ENCODE data around the gene NUCB2.
"Not testable (repeated sequence)": the region's sequence is repeated elsewhere in the genome, so short reads cannot be mapped to it uniquely, and the experiment has no call there.

Gene NUCB2

GRCh38 chr11:17276236-17277023, at the start of gene NUCB2:
TSS of gene NUCB2 (plus strand) at chr11:17276739. CDS start at chr11:17295324, 18,585 bp downstream.
- in situ Hi-C loops (cut with MboI; ENCODE audit: low sequenced_read_pairs), result no loop called here

- in situ Hi-C loops (cut with MboI; ENCODE audit: low sequenced_read_pairs), result not testable (repeated sequence)
Observed at GRCh38 chr11:17228186-17228925, 48.2 kb upstream of the NUCB2 start.

DNA sequence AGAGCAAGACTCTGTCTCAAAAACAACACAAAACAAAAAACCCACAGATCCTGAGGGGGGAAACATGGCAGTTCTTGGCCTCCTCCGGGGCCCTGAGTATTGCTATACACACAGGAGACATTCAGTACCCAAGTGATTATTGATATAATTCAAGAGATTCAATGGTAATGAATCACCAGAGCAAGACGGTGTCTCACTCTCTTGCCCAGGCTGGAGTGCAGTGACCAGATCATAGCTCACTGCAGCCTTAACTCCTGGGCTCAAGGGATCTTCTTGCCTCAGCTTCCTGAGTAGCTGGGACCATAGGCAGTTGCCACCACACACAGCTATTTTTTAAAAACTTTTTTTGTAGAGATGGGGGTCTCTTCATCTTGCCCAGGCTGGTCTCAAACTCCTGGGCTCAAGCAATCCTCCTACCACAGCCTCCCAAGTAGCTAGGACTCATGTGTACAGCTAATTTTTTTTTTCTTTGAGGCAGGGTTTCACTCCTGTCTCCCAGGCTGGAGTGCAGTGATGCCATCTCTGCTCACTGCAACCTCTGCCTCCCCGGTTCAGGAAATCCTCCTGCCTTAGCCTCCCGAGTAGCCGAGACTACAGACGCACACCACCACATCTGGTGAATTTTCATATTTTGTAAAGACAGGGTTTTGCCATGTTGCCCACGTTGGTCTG, 46.9 kb upstream of the NUCB2 start:
- in situ Hi-C loops (cut with MboI; ENCODE audit: low sequenced_read_pairs), result no loop called here

DNA sequence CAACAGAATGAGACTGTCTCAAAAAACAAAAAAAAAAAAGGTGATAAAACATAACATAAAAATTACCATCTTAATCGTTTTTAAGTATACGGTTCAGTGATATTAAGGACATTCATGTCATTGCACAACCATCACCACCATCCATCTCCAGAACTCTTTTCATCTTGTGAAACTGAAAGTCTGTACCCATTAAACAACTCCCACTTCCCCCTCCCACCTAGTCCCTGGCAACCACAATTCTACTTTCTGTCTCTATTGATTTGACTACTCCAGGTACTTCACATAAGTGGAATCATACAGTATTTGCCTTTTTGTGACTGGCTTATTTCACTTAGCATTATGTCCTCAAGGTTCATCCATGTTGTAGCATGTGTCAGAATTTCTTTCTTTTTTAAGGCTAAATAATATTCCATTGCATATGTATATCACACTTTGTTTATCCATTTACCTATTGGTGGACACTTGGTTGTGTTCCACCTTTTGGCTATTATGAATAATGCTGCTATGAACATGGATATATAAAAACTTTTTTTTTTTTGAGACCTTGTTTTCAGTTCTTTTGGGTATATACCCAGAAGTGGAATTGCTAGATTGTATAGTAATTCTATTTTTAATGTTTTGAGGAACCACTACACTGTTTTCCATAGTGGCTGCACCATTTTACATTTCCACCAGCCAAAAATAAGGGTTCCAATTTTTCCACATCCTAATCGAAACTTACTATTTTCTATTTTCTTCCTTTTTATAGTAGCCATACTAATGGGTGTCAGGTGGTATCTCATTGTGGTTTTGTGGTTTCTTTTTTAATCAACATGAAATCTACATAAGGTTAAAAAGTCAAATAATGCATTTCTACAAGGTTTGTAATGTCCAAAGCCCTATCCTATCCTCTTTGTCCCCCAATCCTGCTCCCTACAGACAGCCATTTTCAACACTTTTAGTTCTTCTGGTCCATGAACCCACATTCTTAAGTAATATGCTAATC, 45.4 kb upstream of the NUCB2 start:
- in situ Hi-C loops (cut with MboI; ENCODE audit: low sequenced_read_pairs), result no loop called here

GRCh38 chr11:17233101-17233500, 43.4 kb upstream of the NUCB2 start:
- in situ Hi-C loops (cut with MboI; ENCODE audit: low sequenced_read_pairs), result no loop called here

DNA sequence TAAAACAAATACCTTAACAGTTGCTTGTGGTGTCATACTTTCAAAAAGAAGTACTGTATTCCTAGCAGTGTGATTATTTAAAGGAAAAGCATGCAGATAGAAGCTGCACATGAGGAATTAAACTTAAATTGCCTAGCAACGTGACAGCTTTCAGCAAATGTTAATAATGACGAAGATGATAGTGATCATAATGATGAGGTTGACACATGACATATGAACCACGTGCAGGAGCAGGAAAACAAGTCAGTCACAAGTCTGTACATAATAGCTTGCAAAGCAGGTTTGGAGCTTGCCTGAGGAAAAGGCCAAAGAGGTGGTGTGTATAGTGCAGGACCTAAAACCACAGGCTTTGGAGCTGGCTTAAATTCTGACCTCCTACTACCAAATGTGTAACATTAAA, 38.2 kb upstream of the NUCB2 start:
- in situ Hi-C loops (cut with MboI; ENCODE audit: low sequenced_read_pairs), result no loop called here

DNA sequence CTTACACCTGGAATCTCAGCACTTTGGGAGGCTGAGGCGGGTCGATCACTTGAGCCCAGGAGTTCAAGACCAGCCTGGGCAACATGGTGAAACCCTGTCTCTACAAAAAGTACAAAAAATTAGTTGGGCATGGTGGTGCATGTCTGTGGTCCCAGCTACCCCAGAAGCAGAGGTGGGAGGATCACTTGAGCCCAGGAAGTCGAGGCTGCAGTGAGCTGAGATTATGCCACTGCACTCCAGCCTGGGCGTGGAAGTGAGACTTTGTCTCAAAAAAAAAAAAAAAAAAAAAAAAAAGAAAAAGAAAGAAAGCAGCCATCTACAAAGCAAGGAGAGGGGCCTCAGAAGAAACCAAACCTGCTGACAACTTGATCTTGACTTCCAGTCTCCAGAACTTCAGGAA, 36.6 kb upstream of the NUCB2 start:
- in situ Hi-C loops (cut with MboI; ENCODE audit: low sequenced_read_pairs), result not testable (repeated sequence)

GRCh38 chr11:17240780-17241179, 35.8 kb upstream of the NUCB2 start:
- in situ Hi-C loops (cut with MboI; ENCODE audit: low sequenced_read_pairs), result no loop called here

GRCh38 chr11:17242954-17243353, 33.6 kb upstream of the NUCB2 start:
- in situ Hi-C loops (cut with MboI; ENCODE audit: low sequenced_read_pairs), result not testable (repeated sequence)

- in situ Hi-C loops (cut with MboI; ENCODE audit: low sequenced_read_pairs), result no loop called here
Observed at GRCh38 chr11:17244046-17244445, 32.5 kb upstream of the NUCB2 start.

DNA sequence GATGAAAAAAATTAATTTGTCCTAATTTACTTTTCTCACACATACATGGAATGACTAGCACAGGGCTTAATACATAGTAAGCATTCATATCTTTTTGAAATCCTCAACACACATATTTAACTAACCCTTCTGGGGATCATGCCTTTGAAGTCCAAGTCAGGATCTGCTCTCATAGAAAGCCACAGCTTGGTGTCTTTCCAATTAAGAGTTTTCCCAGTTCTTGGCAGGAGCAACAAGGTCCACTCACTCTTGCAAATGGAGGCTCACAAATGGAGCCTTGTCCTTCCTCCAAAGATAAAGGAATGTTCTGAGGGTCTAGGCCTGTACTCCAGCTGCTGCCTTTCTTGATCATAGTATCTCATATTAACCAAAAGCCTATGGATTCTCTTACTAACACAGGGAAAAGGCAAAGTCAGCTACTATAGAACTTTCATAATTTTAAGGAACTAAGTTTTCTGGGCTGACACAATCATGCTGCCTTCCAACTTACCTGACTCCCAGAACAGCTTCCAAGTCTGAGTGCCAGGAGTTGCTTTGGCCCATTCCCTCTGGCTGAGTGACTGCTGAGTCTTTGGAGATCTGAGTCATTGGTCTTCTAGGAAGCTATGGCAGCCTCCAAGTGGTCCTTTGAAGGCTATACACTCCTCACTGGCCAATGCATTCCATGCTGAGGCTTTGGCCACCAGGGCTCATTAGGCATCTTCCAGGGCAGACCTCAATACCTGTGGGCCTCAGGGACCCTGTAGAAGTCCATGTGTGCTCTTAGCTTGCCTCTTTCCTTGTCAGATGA, 25.8 kb upstream of the NUCB2 start:
- in situ Hi-C loops (cut with MboI; ENCODE audit: low sequenced_read_pairs), result no loop called here

- in situ Hi-C loops (cut with MboI; ENCODE audit: low sequenced_read_pairs), result no loop called here
Observed at GRCh38 chr11:17252704-17253103, 23.8 kb upstream of the NUCB2 start.

DNA sequence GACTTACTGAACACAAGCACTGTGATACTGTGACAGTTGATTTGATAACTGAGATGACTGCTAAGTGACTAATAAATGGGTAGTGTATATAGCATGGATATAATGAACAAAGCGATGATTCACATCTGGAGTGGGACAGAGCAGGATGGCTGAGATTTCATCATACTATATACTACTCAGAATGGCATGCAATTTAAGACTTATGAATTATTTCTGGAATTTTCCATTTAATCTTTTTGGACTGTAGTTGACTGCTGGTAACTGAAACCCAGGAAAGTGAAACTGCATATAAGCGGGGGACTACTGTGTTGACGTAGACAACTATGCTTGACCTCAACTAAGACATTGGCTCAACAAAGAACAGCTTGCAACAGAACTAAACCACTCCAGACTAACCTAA, 20.0 kb upstream of the NUCB2 start:
- in situ Hi-C loops (cut with MboI; ENCODE audit: low sequenced_read_pairs), result no loop called here

DNA sequence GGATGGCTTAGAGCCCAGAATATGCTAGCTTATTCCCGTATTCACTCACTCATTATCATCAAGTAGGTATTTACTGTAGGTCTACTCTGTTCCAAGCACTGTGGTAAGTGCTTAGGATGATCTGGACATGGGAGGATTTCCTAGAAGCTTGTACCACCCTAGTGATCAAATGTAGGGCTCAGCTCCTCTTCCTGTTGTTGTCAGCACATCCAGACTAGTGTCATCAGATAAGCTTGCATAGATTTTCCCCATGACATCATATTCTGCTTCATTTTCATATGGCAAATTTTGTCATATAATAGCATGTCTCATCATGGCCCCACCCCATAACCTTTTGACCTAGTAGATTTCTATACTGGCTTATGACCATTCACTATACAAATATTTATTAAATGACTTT, 19.3 kb upstream of the NUCB2 start:
- in situ Hi-C loops (cut with MboI; ENCODE audit: low sequenced_read_pairs), result no loop called here

- in situ Hi-C loops (cut with MboI; ENCODE audit: low sequenced_read_pairs), result no loop called here
Observed at GRCh38 chr11:17258670-17259069, 17.9 kb upstream of the NUCB2 start.

DNA sequence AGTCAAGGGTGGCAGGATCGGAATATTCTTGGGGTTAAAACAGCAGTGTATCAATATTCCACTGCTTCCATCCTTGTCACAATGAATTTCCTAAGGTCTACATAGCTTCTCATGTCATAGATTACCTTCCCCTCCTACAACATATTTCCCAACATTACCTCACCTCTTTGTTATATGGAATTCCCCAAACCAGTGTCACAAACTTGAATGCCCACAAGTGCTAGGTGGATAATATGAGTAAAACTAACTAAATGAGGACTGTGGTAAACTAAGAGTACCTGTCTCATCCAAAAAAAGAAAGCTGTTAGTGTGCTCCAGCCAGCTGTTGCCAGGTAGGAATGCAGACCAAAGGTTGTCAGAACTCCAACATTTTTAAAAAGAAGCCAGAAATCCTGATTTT, 17.0 kb upstream of the NUCB2 start:
- in situ Hi-C loops (cut with MboI; ENCODE audit: low sequenced_read_pairs), result no loop called here

DNA sequence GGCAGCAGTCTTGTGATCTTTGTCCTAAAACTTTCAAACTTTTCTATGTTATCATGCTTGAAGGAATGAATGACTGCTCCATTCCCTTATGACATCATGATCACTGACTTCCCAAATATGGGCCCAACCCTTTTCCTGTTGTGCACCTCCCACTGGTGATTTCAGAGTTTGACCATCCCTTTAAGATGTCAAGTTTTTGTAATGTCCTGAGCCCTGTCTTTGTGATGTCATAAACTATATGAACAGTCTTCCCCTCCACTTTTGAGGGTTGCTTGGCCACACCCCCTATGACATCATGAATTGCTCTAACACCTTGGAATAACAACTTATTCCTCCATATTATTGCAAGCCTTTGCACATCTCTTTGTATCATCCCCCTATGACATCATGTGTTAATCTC, 16.5 kb upstream of the NUCB2 start:
- in situ Hi-C loops (cut with MboI; ENCODE audit: low sequenced_read_pairs), result no loop called here

GRCh38 chr11:17263769-17264168, 12.8 kb upstream of the NUCB2 start:
- in situ Hi-C loops (cut with MboI; ENCODE audit: low sequenced_read_pairs), result no loop called here

- in situ Hi-C loops (cut with MboI; ENCODE audit: low sequenced_read_pairs), result no loop called here
Observed at GRCh38 chr11:17266781-17267180, 9.8 kb upstream of the NUCB2 start.

DNA sequence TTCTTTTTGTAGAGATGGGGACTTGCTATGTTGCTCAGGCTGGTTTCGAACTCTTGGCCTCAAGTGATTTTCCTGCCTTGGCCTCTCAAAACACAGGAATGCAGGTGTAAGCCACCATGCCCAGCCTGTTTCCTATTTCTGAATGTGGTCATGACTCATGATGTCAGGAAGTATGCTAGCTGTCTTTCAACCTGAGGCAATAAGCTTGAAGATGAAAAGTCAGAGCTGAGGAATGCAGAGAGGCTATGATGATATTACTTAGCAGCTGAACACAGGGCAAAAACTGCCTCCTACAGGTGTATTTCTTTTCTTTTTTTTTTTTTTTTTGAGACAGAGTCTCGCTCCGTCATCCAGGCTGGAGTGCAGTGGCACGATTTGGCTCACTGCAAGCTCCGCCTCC, 9.0 kb upstream of the NUCB2 start:
- in situ Hi-C loops (cut with MboI; ENCODE audit: low sequenced_read_pairs), result no loop called here

All from hTERT RPE-1 (cell line).